ENCODE data around the gene CYB561D2.
A peak's percentile ranks its signal among the peaks of the same experiment; 100 is the strongest.

DNA sequence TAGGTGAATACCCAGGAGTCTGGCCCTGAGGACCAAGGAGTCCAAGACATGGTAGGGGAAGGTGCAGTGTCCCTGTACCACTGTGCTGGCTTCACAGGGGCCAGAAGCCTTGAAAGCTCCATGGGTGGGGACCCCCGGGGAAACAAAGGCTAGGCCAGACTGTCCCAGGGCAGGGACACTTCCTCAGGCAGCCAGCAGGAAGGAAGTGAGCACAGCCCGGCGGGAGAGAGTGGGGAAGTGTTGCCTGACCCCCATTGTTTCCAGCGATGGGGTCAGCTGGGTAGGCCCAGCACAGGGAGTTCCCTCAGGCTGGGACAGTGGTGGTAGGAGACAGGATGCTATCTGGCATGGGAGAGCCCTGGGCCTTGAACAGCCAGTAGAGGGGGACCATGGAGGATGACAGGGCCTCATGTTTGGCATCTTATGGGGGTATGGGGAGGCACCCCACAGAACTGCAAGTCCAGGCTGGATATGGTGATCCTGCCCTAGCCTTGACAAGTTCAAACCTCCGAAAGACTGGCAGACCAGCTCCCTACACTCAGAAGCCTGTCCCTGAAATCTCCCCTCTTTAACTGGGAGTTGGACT is 27.0 kb upstream of the CYB561D2 start:
- TF ChIP-seq, protein P1, sequence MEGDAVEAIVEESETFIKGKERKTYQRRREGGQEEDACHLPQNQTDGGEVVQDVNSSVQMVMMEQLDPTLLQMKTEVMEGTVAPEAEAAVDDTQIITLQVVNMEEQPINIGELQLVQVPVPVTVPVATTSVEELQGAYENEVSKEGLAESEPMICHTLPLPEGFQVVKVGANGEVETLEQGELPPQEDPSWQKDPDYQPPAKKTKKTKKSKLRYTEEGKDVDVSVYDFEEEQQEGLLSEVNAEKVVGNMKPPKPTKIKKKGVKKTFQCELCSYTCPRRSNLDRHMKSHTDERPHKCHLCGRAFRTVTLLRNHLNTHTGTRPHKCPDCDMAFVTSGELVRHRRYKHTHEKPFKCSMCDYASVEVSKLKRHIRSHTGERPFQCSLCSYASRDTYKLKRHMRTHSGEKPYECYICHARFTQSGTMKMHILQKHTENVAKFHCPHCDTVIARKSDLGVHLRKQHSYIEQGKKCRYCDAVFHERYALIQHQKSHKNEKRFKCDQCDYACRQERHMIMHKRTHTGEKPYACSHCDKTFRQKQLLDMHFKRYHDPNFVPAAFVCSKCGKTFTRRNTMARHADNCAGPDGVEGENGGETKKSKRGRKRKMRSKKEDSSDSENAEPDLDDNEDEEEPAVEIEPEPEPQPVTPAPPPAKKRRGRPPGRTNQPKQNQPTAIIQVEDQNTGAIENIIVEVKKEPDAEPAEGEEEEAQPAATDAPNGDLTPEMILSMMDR (IDR thresholded peaks at IDR 0.05): peak in 4 of 12 donors; percentile 6 to 17 (median 10)
- TF ChIP-seq POLR2A (IDR thresholded peaks at IDR 0.05): no peak
